PC-9 (cell line): ENCODE data around the gene TNS1.

Source experiments
- EZH2 ChIP-seq: fragments of 200-600 bp; sonication (generic); IDR thresholded peaks from 2 replicates; pipeline ENCODE4 v1.8.0; 2017; ENCODE audit warnings: antibody characterized with exemption, low read depth
- TF ChIP-seq, protein P1 (sequence below): fragments of 200-600 bp; sonication (generic); conservative IDR thresholded peaks from 2 replicates; pipeline ENCODE4 v1.6.1; 2017; ENCODE audit warnings: mixed run types, antibody characterized with exemption, mild to moderate bottlenecking, moderate library complexity

DNA sequence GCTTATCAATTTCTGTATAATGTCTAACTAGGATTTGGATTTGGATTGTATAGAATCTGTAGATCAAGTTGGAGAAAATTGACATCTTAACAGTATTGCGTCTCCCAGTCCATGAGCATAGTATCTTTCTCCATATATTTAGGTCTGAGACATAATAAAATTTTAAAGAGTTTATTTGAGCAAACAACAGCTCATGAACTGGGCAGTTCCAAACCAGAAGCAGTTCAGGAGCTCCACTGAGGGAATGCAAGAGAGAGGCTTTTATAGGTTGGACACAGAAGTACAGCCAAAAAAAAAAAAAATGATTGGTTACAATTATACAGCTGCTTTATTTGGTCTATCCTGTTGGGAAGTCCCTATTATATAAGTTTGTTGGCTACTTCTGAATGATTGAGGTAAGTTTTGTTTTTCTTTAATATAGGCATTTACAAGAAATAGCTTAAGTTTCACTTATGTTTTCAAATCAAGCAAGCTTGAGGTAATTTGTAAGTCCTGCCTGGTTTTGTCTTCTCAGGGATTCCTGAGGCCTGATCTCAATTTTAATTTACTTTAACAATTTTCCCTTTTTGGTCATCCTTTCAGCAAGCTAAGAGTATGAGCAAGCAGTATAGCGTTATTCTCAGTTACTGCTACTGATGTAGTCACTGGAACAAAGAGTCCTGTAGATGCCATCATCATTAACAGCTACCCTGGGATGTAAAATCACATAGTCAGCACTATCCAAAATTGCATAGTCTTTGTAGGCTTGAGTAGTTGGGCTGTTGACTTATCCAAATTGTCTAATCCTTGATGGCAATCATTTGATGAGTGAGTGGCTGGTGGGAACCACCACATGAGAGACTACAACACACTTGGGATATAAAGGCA lies 38.7 kb upstream of the TNS1 start:
- TF ChIP-seq, protein P1, sequence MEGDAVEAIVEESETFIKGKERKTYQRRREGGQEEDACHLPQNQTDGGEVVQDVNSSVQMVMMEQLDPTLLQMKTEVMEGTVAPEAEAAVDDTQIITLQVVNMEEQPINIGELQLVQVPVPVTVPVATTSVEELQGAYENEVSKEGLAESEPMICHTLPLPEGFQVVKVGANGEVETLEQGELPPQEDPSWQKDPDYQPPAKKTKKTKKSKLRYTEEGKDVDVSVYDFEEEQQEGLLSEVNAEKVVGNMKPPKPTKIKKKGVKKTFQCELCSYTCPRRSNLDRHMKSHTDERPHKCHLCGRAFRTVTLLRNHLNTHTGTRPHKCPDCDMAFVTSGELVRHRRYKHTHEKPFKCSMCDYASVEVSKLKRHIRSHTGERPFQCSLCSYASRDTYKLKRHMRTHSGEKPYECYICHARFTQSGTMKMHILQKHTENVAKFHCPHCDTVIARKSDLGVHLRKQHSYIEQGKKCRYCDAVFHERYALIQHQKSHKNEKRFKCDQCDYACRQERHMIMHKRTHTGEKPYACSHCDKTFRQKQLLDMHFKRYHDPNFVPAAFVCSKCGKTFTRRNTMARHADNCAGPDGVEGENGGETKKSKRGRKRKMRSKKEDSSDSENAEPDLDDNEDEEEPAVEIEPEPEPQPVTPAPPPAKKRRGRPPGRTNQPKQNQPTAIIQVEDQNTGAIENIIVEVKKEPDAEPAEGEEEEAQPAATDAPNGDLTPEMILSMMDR, result no peak
- no peak for TF ChIP-seq EZH2
